SK-N-MC (cell line): ENCODE measurements around the gene GPR176.

Experiments
- DNase-seq: peaks from one replicate; pipeline ENCODE4 v3.0.0-alpha.2; 2011; ENCODE audit warnings: low read depth, low spot score
- H3K27ac ChIP-seq: fragments of 200-600 bp; sonication (generic); 2 replicates; pipeline ENCODE4 v1.5.1; 2016; ENCODE audit warnings: mixed run types
- H3K36me3 ChIP-seq: fragments of 200-600 bp; sonication (generic); 2 replicates; pipeline ENCODE4 v1.6.1; 2017; ENCODE audit warnings: antibody characterized with exemption, low read length, mixed read lengths; ENCODE audit not compliant: insufficient read depth
- H3K4me3 ChIP-seq: fragments of 200-600 bp; sonication (generic); 2 replicates; pipeline ENCODE4 v1.5.1; 2016
- H3K9ac ChIP-seq: fragments of 200-600 bp; sonication (generic); 2 replicates; pipeline ENCODE4 v1.8.0; 2017; ENCODE audit warnings: mixed run types, mixed read lengths; ENCODE audit not compliant: insufficient read length
- H3K9me3 ChIP-seq: fragments of 200-600 bp; sonication (generic); 2 replicates; pipeline ENCODE4 v1.6.1; 2017; ENCODE audit warnings: low read depth, mild to moderate bottlenecking, antibody characterized with exemption, low read length, moderate library complexity, mixed read lengths
- EZH2 ChIP-seq: fragments of 200-600 bp; sonication (generic); IDR thresholded peaks from one replicate; pipeline ENCODE4 v1.6.1; 2017; ENCODE audit warnings: antibody characterized with exemption
- FOXP2 ChIP-seq: optimal IDR thresholded peaks from 2 replicates; pipeline ENCODE3; 2011; ENCODE audit warnings: mild to moderate bottlenecking, moderate library complexity; ENCODE audit not compliant: insufficient read depth; ENCODE audit errors: extremely low read length, control extremely low read depth
- POLR2AphosphoS5 ChIP-seq: IDR thresholded peaks from 2 replicates; pipeline ENCODE4 v1.6.1; 2012; ENCODE audit warnings: mild to moderate bottlenecking, low read depth, low read length, borderline replicate concordance

GPR176 gene

GRCh38 chr15:39919748-39920509 lies at the start of gene GPR176:
Gene GPR176, minus strand, starts transcription at chr15:39920266. Its CDS starts 240 bp downstream, at chr15:39920026.
- peak within 1 kb of the TSS; percentile 79 for H3K27ac ChIP-seq
- H3K36me3 ChIP-seq = no peaks in the 10 kb centered on the region
- peak within 1 kb of the TSS; percentile 89 for H3K4me3 ChIP-seq
- H3K9ac ChIP-seq = peak within 1 kb of the TSS; percentile 74
- no peak for DNase-seq
- no peak for TF ChIP-seq POLR2AphosphoS5
- no peak for TF ChIP-seq FOXP2
- no peak for TF ChIP-seq EZH2
- H3K9me3 ChIP-seq = 0 out of 2 replicates have a peak, but pooled peaks cover under 1% of the 10 kb centered on the region

GRCh38 chr15:39969002-39969394 lies 48.9 kb upstream of the GPR176 start:
- H3K9me3 ChIP-seq = no peaks in the 10 kb centered on the region
- H3K36me3 ChIP-seq = peaks cover 53% of the 10 kb centered on the region
- H3K27ac ChIP-seq = no peak overlapping the region
- H3K9ac ChIP-seq = no peak overlapping the region
- no peak overlapping the region for H3K4me3 ChIP-seq
- TF ChIP-seq EZH2 = no peak
- TF ChIP-seq FOXP2 = no peak
- TF ChIP-seq POLR2AphosphoS5 = no peak
- DNase-seq = no peak

- H3K36me3 ChIP-seq = peaks cover 48% of the 10 kb centered on the region
- H3K27ac ChIP-seq = no peak overlapping the region
Measured at GRCh38 chr15:39968273-39969001, 48.4 kb upstream of the GPR176 start.

GRCh38 chr15:39966521-39966920 lies 46.5 kb upstream of the GPR176 start:
- H3K4me3 ChIP-seq = no peak overlapping the region
- H3K27ac ChIP-seq = peak overlapping the region; percentile 14; the same call in 1 of the 2 replicates
- peaks cover 52% of the 10 kb centered on the region for H3K36me3 ChIP-seq
- H3K9me3 ChIP-seq = no peaks in the 10 kb centered on the region
- TF ChIP-seq POLR2AphosphoS5 (no peak), FOXP2 (no peak), EZH2 (no peak)
- DNase-seq = no peak
- no peak overlapping the region for H3K9ac ChIP-seq

More at GRCh38 chr15:39968273-39969001, 48.4 kb upstream of the GPR176 start:
- no peak for DNase-seq
- H3K9me3 ChIP-seq = no peaks in the 10 kb centered on the region
- no peak for TF ChIP-seq EZH2
- no peak for TF ChIP-seq FOXP2
- TF ChIP-seq POLR2AphosphoS5 = no peak
- H3K9ac ChIP-seq = no peak overlapping the region
- no peak overlapping the region for H3K4me3 ChIP-seq

- peak; percentile 91 for DNase-seq
- peaks cover 70% of the 10 kb centered on the region for H3K36me3 ChIP-seq
- H3K9ac ChIP-seq = no peak overlapping the region
- TF ChIP-seq FOXP2 (peak; percentile 94), POLR2AphosphoS5 (0 out of 2 replicates have a peak, but pooled peaks have one; percentile 43), EZH2 (no peak)
- peak overlapping the region; percentile 31; the same call in 1 of the 2 replicates for H3K4me3 ChIP-seq
- peak overlapping the region; percentile 88 for H3K27ac ChIP-seq
- H3K9me3 ChIP-seq = no peaks in the 10 kb centered on the region
Measured at GRCh38 chr15:39963786-39964185, 43.7 kb upstream of the GPR176 start.

GRCh38 chr15:39961051-39961450 lies 41.0 kb upstream of the GPR176 start:
- Histone ChIP-seq H3K4me3 (peak overlapping the region; percentile 18; the same call in 1 of the 2 replicates), H3K9me3 (no peaks in the 10 kb centered on the region), H3K9ac (no peak overlapping the region), H3K36me3 (peaks cover 74% of the 10 kb centered on the region), H3K27ac (no peak overlapping the region)
- TF ChIP-seq FOXP2 = no peak
- no peak for TF ChIP-seq EZH2
- TF ChIP-seq POLR2AphosphoS5 = no peak
- DNase-seq = no peak

- Histone ChIP-seq H3K27ac (no peak overlapping the region), H3K9me3 (no peaks in the 10 kb centered on the region), H3K36me3 (peaks cover 74% of the 10 kb centered on the region), H3K4me3 (no peak overlapping the region), H3K9ac (no peak overlapping the region)
- no peak for DNase-seq
- TF ChIP-seq POLR2AphosphoS5 (no peak), FOXP2 (no peak), EZH2 (no peak)
Measured at GRCh38 chr15:39960411-39960810, 40.3 kb upstream of the GPR176 start.

GRCh38 chr15:39959411-39959810 lies 39.3 kb upstream of the GPR176 start:
- Histone ChIP-seq H3K27ac (no peak overlapping the region), H3K9me3 (no peaks in the 10 kb centered on the region), H3K9ac (no peak overlapping the region), H3K36me3 (peaks cover 77% of the 10 kb centered on the region), H3K4me3 (no peak overlapping the region)
- no peak for DNase-seq
- TF ChIP-seq POLR2AphosphoS5 = no peak
- no peak for TF ChIP-seq FOXP2
- TF ChIP-seq EZH2 = no peak
